HG03095 (cell line): Measurements from ENCODE around the gene AMZ2.
"Not testable (repeated sequence)": the region's sequence is repeated elsewhere in the genome, so short reads cannot be mapped to it uniquely, and the experiment has no call there.

ENCODE experiments used
- ATAC-seq: cut with Tn5 transposase; IDR thresholded peaks from one replicate; pipeline ENCODE4 v1.9.1; 2021; ENCODE audit warnings: moderate library complexity; ENCODE audit not compliant: unreplicated experiment

Gene AMZ2

DNA sequence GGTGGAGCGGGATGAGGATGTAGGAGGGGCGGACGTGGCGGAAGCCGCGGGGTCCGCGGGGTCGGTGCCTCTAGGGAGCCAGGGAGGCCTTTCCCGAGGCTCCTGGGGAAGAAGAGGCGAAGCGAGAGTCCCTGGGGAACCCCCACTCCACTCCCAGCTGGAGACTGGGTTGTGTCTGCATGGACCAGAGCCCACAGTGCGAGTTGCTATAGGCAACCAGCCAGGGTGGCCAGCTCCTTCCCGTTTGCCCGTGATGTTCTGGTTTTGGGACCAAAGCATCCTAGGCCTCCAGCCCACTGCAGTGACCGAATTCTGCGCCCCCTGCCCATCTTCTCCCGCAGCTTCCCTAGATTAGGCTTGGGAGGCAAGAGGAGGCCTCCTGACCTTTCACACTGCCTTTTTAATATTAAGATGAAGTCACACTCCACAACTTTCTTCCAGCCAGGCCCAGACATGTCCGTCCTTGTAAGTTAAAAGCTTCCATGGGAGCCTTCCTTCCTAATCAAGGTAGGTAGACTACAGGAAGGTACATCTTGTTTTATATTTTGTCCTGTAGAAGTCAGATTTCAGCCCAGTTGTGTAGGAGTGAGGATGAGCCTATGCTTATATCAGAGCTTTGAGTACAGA is 469 bp downstream of the AMZ2 start:
- ATAC-seq = peak; percentile 18

GRCh38 chr17:68248891-68249290 is 1.0 kb downstream of the AMZ2 start:
- ATAC-seq = no peak

DNA sequence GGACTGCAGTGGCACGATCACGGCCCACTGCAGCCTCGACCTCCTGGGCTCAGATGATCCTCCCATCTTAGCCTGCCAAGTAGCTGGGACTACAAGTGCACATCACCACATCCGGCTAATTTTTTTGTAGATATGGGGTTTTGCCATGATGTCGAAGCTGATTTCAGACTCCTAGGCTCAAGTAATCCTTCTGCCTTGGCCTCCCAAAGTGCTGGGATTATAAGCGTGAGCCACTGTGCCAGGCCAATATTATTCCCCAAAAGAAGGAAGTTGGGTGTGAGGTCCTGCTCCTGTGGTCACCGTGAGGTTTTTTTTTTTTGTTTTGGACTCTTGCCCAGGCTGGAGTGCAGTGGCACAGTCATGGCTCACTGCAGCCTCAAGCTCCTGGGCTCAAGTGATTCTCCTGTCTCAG is 1.5 kb downstream of the AMZ2 start:
- no peak for ATAC-seq

DNA sequence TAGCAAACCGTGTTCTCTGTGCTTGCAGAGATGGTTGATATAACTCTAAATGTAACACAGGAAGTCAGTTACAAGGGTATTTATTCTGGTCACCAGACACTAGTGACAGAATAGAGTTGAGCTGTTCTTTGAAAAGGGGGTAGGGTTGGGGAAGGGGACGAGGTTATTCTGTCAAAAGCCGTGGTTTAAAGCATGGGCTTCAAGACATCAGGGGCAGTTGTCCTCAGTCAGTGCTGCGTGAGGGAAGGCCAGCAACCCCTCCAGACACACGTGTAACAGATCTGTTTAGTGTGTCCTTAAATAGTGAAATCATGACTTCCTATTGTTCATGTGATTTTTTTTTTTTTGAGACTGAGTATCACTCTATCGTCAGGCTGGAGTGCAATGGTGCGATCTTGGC is 5.6 kb downstream of the AMZ2 start:
- not testable (repeated sequence) for ATAC-seq

GRCh38 chr17:68255151-68255550 is 7.3 kb downstream of the AMZ2 start:
- ATAC-seq = no peak

- no peak for ATAC-seq
Measured at GRCh38 chr17:68255731-68256538, 8.1 kb downstream of the AMZ2 start.

DNA sequence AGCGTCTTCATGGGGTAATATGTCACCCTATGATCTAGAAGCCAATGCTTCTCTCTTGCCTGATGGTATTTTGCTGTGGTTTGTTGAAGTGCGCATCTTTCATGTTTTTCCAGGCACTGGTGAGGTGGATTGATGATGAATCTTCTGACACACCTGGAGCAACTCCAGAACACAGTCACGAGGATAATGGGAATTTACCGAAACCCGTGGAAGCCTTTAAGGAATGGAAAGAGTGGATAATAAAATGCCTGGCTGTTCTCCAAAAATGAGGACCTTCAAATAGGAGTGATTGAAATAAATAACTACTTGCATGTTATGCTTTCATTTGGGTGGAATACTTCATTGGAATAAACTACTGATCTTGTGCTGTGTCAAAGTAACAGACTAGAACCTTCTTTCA is 8.9 kb downstream of the AMZ2 start:
- not testable (repeated sequence) for ATAC-seq

- ATAC-seq = no peak
Measured at GRCh38 chr17:68257934-68258333, 10.1 kb downstream of the AMZ2 start.

GRCh38 chr17:68258890-68259647 is 11.2 kb downstream of the AMZ2 start:
- ATAC-seq = peak; percentile 92

- ATAC-seq = not testable (repeated sequence)
Measured at GRCh38 chr17:68259648-68259951, 11.8 kb downstream of the AMZ2 start.

DNA sequence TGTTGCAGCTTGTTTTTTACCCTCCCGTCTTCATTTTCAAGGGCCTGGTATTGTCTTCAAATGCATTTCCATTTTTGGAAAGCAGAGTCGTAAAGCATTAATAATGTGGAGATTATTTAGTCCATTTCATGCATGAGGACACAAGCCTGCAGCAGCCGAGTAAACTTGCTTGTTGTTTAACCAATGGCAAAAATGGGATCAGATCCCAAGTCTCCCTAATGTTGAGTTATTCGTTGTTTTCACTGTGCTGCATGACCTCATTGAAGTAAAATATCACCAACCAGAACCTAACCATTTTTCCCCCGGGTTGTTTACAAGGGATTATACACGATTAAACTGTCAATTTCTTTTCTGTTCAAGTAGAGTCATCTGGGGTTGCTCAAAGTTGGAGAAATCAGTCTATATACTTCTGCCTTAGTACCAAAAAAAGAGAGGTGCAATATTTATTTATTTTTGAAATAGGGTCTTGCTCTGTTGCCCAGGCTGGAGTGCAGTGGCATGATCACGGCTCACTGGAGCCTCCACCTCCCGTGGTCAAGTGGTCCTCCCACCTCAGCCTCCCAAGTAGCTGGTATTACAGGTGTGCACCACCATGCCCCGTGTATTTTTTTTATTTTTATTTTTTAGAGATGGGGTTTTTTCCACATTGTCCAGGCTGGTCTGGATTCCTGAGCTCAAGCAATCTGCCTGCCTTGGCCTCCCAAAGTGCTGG is 12.4 kb downstream of the AMZ2 start:
- no peak for ATAC-seq

DNA sequence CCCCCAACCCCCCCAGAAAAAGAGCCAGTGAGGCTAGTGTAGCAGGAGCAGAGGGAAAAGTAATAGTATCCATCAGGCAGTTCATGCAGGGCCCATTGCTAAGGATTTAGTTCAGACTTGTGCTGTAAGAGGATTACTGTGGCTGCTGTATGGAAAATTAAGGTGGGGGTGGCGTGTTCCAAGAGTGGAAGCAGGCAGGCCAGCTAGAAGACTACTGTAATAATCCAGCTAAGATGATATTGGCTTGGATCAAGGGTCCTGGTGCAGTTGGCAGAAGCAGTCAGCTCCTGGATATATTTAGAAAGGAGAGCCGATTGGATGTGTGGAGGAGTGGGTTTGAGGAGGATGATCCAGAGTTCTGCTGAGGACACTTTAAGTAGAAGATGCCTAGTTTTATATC is 14.6 kb downstream of the AMZ2 start:
- not testable (repeated sequence) for ATAC-seq

DNA sequence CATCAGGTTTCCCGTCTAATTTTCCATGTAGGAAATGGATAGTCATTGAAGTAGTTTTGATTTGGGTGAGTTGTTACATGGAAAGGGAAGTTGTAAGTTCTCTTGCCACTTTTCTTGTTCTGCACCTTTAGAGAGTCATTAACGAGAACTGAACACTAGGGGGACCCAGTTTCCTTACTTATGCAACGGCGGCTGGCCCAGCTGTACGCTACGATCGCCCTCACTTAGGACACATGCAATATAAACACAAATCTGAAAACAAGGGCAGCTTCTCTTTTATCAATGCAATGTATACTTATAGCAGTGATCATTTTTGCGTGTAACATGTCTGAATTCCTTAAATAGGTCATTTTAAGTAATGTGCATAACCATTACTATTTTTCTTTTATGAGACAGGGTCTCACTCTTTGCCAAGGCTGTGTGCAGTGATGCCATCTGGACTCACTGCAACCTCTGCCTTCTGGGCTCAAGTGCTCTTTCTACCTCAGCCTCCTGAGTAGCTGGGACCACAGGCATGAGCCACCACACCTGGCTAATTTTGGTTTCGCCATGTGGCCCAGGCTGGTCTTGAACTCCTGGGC is 15.3 kb downstream of the AMZ2 start:
- ATAC-seq = not testable (repeated sequence)

DNA sequence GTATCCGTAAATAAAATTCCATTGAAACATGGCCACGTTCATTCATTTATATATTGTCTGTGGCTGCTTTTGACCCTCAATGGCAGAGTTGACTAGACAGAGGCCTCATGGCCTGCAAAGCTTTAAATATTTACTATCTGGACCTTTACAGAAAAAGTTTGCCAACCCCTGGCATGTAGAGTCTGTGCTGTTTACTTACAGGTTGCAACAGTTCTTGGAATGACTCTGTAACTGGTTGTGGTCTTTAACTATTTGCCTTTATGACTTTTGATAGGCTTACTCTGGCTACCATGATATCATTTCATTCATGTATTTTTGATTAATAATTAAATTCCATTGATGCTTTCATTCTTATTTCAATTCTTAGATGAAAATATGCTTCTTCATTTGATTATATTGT is 18.0 kb downstream of the AMZ2 start:
- not testable (repeated sequence) for ATAC-seq

GRCh38 chr17:68273722-68274121 is 25.9 kb downstream of the AMZ2 start:
- no peak for ATAC-seq

- ATAC-seq = not testable (repeated sequence)
Measured at GRCh38 chr17:68276339-68276738, 28.5 kb downstream of the AMZ2 start.

- ATAC-seq = no peak
Measured at GRCh38 chr17:68277807-68278206, 30.0 kb downstream of the AMZ2 start.

- not testable (repeated sequence) for ATAC-seq
Measured at GRCh38 chr17:68281965-68282364, 34.1 kb downstream of the AMZ2 start.

DNA sequence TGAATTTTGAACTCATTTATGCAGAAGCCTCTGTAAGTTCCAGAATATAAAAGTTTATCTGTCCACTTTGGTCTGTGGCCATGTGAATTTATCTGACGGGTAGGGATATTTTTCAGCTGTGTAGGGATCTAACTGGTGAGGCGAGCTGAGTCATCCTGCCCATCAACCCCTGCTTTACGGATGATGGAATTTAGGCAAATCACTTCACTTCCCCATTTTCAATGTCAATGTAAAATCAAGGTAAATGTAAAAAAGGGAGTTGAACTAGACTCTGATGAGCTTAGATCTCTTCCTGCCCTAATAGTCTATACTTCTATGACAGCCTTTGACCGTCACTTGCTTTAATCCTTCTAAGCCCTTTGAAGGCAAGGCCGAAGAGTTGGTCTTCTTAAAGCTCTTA is 40.5 kb downstream of the AMZ2 start:
- no peak for ATAC-seq

GRCh38 chr17:68288804-68289203 is 41.0 kb downstream of the AMZ2 start:
- no peak for ATAC-seq

DNA sequence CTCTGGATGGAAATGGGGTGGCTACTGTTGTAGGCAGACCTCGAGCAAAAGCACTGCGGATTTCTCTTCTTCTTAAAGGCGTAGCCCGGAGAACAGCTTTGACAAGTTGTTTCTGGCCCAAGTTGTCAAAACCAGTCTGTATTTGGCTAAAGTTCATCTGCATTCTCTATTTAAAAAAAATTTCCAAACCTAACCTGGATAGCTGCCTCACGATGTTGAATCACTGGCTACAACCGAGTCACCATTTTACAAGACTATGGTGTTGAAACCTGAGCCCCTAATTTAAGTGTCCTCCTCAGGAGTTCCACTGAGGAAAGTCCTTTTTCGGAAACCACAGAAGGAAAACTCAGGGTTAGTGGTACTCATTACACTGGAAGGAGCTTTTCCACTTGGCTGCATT is 41.6 kb downstream of the AMZ2 start:
- ATAC-seq = no peak
